ENCODE data around the gene IL24.

Gene IL24

GRCh38 chr1:206896261-206896660 is 982 bp upstream of the IL24 start:
- Histone ChIP-seq H3K9ac (ENCODE audit: low read length) (no peak overlapping the region), H3K4me1 (ENCODE audit: low read length) (peaks cover 11% of the 10 kb centered on the region), H3K27ac (ENCODE audit: low read length) (no peak overlapping the region), H4K20me1 (ENCODE audit: insufficient read depth, low read length) (no peaks in the 10 kb centered on the region), H3K9me3 (ENCODE audit: insufficient read depth, low read length) (no peaks in the 10 kb centered on the region), H3K79me2 (ENCODE audit: low read length) (no peaks in the 10 kb centered on the region), H3K4me2 (ENCODE audit: low read length) (no peak overlapping the region), H3K27me3 (ENCODE audit: low read depth, low read length) (peaks cover 34% of the 10 kb centered on the region), H3K36me3 (replicated peaks; ENCODE audit: low read depth, low read length) (no peaks in the 10 kb centered on the region), H2AFZ (ENCODE audit: low read depth, low read length) (no peak overlapping the region), H3K4me3 (ENCODE audit: low read length) (no peak overlapping the region)
- TF ChIP-seq, protein P1, sequence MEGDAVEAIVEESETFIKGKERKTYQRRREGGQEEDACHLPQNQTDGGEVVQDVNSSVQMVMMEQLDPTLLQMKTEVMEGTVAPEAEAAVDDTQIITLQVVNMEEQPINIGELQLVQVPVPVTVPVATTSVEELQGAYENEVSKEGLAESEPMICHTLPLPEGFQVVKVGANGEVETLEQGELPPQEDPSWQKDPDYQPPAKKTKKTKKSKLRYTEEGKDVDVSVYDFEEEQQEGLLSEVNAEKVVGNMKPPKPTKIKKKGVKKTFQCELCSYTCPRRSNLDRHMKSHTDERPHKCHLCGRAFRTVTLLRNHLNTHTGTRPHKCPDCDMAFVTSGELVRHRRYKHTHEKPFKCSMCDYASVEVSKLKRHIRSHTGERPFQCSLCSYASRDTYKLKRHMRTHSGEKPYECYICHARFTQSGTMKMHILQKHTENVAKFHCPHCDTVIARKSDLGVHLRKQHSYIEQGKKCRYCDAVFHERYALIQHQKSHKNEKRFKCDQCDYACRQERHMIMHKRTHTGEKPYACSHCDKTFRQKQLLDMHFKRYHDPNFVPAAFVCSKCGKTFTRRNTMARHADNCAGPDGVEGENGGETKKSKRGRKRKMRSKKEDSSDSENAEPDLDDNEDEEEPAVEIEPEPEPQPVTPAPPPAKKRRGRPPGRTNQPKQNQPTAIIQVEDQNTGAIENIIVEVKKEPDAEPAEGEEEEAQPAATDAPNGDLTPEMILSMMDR (IDR thresholded peaks at IDR 0.05; ENCODE audit: low read depth, low read length) = no peak
- no peak for TF ChIP-seq EZH2phosphoT487 (IDR thresholded peaks at IDR 0.05; ENCODE audit: low read depth)

DNA sequence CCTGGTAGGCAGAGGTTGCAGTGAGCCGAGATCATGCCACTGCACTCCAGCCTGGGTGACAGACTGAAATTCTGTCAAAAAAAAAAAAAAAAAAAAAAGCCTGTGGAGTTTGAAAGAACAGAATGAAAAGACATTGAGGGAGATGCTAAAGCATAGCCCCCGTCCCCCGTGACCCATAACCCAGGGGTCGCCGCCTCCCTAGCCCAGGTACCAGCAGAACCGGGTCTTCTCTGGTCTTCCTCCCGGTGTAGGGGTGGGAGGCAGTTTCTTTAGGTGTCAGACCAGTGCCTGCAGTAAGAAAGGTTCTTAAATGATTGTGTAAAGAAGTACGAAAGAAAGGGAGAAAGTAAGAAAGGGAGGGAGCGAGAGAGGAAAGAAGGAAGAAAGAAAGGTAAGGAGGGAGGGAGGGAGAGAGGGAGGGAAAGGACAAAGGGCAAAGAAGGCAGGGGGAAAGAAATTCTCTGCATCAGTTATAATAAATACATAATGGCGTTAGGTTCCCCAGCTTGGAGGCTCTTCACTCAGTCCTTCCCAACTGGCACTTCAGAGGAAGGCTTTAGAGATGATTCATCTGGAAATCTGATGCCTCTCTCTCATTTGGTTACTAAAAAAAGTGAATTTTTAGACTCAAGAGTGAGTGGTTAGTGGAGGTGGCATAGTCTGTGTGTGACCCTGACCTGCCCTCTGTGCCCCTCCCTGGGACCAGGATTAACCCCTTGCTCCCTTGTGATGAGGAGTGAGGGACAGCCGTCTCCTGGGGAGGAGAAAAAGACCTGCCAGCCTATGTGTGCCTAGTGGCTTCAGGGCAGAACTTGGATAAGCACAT is 1.1 kb downstream of the IL24 start:
- Histone ChIP-seq H2AFZ (ENCODE audit: low read depth, low read length) (no peak overlapping the region), H3K4me1 (ENCODE audit: low read length) (peaks cover 11% of the 10 kb centered on the region), H3K27ac (ENCODE audit: low read length) (no peak overlapping the region)

GRCh38 chr1:206898915-206899431 is 1.7 kb downstream of the IL24 start:
- Histone ChIP-seq H2AFZ (ENCODE audit: low read depth, low read length) (no peak overlapping the region), H3K9ac (ENCODE audit: low read length) (no peak overlapping the region), H3K36me3 (replicated peaks; ENCODE audit: low read depth, low read length) (no peaks in the 10 kb centered on the region), H3K4me1 (ENCODE audit: low read length) (peaks cover 5% of the 10 kb centered on the region), H3K9me3 (ENCODE audit: insufficient read depth, low read length) (no peaks in the 10 kb centered on the region), H3K27ac (ENCODE audit: low read length) (no peak overlapping the region), H3K27me3 (ENCODE audit: low read depth, low read length) (peaks cover 20% of the 10 kb centered on the region), H4K20me1 (ENCODE audit: insufficient read depth, low read length) (no peaks in the 10 kb centered on the region), H3K4me2 (ENCODE audit: low read length) (no peak overlapping the region), H3K79me2 (ENCODE audit: low read length) (no peaks in the 10 kb centered on the region), H3K4me3 (ENCODE audit: low read length) (no peak overlapping the region)
- TF ChIP-seq EZH2phosphoT487 (IDR thresholded peaks at IDR 0.05; ENCODE audit: low read depth) = no peak
- TF ChIP-seq, protein P1 (IDR thresholded peaks at IDR 0.05; ENCODE audit: low read depth, low read length) = no peak

More for the DNA sequence above, 1.1 kb downstream of the IL24 start:
- Histone ChIP-seq H4K20me1 (ENCODE audit: insufficient read depth, low read length) (no peaks in the 10 kb centered on the region), H3K9me3 (ENCODE audit: insufficient read depth, low read length) (no peaks in the 10 kb centered on the region), H3K4me2 (ENCODE audit: low read length) (no peak overlapping the region), H3K27me3 (ENCODE audit: low read depth, low read length) (peaks cover 20% of the 10 kb centered on the region), H3K36me3 (replicated peaks; ENCODE audit: low read depth, low read length) (no peaks in the 10 kb centered on the region), H3K9ac (ENCODE audit: low read length) (no peak overlapping the region), H3K79me2 (ENCODE audit: low read length) (no peaks in the 10 kb centered on the region), H3K4me3 (ENCODE audit: low read length) (no peak overlapping the region)
- TF ChIP-seq, protein P1 (IDR thresholded peaks at IDR 0.05; ENCODE audit: low read depth, low read length) = no peak
- no peak for TF ChIP-seq EZH2phosphoT487 (IDR thresholded peaks at IDR 0.05; ENCODE audit: low read depth)

DNA sequence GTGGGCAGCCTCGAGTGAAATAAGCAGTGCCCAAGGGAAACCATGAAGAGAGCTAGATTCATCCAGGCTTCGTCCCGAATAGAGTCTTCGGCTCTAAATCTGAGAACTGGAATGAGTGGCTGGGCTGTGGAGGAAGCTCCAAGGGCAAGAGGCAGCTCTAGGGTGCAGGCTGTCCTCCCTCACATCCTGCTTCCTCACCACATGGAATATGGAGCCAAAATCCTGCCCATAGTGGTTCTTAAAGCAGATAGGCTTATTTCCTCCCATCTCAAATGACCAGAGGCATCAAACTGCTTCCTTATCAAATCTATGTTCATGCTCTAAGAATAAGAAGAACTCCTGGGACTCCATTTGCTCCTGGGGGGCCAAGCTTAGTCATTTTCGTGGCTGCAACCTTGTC is 2.5 kb downstream of the IL24 start:
- TF ChIP-seq EZH2phosphoT487 (IDR thresholded peaks at IDR 0.05; ENCODE audit: low read depth) = no peak
- TF ChIP-seq, protein P1 (IDR thresholded peaks at IDR 0.05; ENCODE audit: low read depth, low read length) = no peak
- H3K27ac ChIP-seq (ENCODE audit: low read length) = no peak overlapping the region
- H3K4me2 ChIP-seq (ENCODE audit: low read length) = no peak overlapping the region
- no peak overlapping the region for H3K9ac ChIP-seq (ENCODE audit: low read length)
- H2AFZ ChIP-seq (ENCODE audit: low read depth, low read length) = no peak overlapping the region
- H4K20me1 ChIP-seq (ENCODE audit: insufficient read depth, low read length) = no peaks in the 10 kb centered on the region
- no peaks in the 10 kb centered on the region for H3K36me3 ChIP-seq (replicated peaks; ENCODE audit: low read depth, low read length)
- peaks cover 1% of the 10 kb centered on the region; the same call in 1 of the 2 replicates for H3K4me1 ChIP-seq (ENCODE audit: low read length)
- no peaks in the 10 kb centered on the region for H3K79me2 ChIP-seq (ENCODE audit: low read length)
- no peak overlapping the region for H3K4me3 ChIP-seq (ENCODE audit: low read length)
- H3K27me3 ChIP-seq (ENCODE audit: low read depth, low read length) = peaks cover 20% of the 10 kb centered on the region
- no peaks in the 10 kb centered on the region for H3K9me3 ChIP-seq (ENCODE audit: insufficient read depth, low read length)
